ENCODE data around the gene TMEM131.

- TF ChIP-seq POLR2A (IDR thresholded peaks at IDR 0.05) (no peak), CTCF (IDR thresholded peaks at IDR 0.05) (no peak)
These were observed 231.0 kb downstream of the TMEM131 start for GRCh38 chr2:97764559-97765263.

Data from lower leg skin (tissue), 3 donors.